Measurements from ENCODE around the gene A3GALT2.

Gene A3GALT2

GRCh38 chr1:33363470-33363861 lies 42.6 kb upstream of the A3GALT2 start:
- Histone ChIP-seq H3K4me3 (ENCODE audit: low read depth, low read length) (no peak overlapping the region), H3K27ac (peak overlapping the region; percentile 75), H3K4me1 (peaks cover 17% of the 10 kb centered on the region), H3K9ac (no peak overlapping the region), H3K36me3 (ENCODE audit: control insufficient read depth, insufficient read depth, low read length) (no peaks in the 10 kb centered on the region), H3K79me2 (no peaks in the 10 kb centered on the region), H3K4me2 (ENCODE audit: low read length) (peak overlapping the region; percentile 51), H2AFZ (peak overlapping the region; percentile 22), H3K9me3 (ENCODE audit: control insufficient read depth, low read length) (no peaks in the 10 kb centered on the region), H3K27me3 (ENCODE audit: control insufficient read depth, insufficient read depth, low read length) (no peaks in the 10 kb centered on the region)
- no peak for TF ChIP-seq CTCF (IDR thresholded peaks at IDR 0.05)

GRCh38 chr1:33363021-33363420 lies 42.1 kb upstream of the A3GALT2 start:
- Histone ChIP-seq H3K4me3 (ENCODE audit: low read depth, low read length) (no peak overlapping the region), H3K79me2 (no peaks in the 10 kb centered on the region), H3K27ac (peak overlapping the region; percentile 75), H3K9me3 (ENCODE audit: control insufficient read depth, low read length) (no peaks in the 10 kb centered on the region), H3K36me3 (ENCODE audit: control insufficient read depth, insufficient read depth, low read length) (no peaks in the 10 kb centered on the region), H3K27me3 (ENCODE audit: control insufficient read depth, insufficient read depth, low read length) (no peaks in the 10 kb centered on the region), H3K9ac (no peak overlapping the region), H3K4me2 (ENCODE audit: low read length) (peak overlapping the region; percentile 51), H2AFZ (no peak overlapping the region), H3K4me1 (peaks cover 17% of the 10 kb centered on the region)
- no peak for TF ChIP-seq CTCF (IDR thresholded peaks at IDR 0.05)

GRCh38 chr1:33361532-33362235 lies 40.8 kb upstream of the A3GALT2 start:
- Histone ChIP-seq H3K36me3 (ENCODE audit: control insufficient read depth, insufficient read depth, low read length) (no peaks in the 10 kb centered on the region), H3K27ac (peak overlapping the region; percentile 38), H3K27me3 (ENCODE audit: control insufficient read depth, insufficient read depth, low read length) (no peaks in the 10 kb centered on the region), H3K4me2 (ENCODE audit: low read length) (no peak overlapping the region), H3K4me3 (ENCODE audit: low read depth, low read length) (no peak overlapping the region), H3K9ac (no peak overlapping the region), H2AFZ (no peak overlapping the region), H3K79me2 (no peaks in the 10 kb centered on the region), H3K4me1 (peaks cover 17% of the 10 kb centered on the region), H3K9me3 (ENCODE audit: control insufficient read depth, low read length) (no peaks in the 10 kb centered on the region)
- no peak for TF ChIP-seq CTCF (IDR thresholded peaks at IDR 0.05)

- peaks cover 17% of the 10 kb centered on the region for H3K4me1 ChIP-seq
- no peak overlapping the region for H3K9ac ChIP-seq
- H3K27ac ChIP-seq = no peak overlapping the region
- TF ChIP-seq CTCF (IDR thresholded peaks at IDR 0.05) = no peak
- no peaks in the 10 kb centered on the region for H3K27me3 ChIP-seq (ENCODE audit: control insufficient read depth, insufficient read depth, low read length)
- H3K4me3 ChIP-seq (ENCODE audit: low read depth, low read length) = no peak overlapping the region
- no peaks in the 10 kb centered on the region for H3K9me3 ChIP-seq (ENCODE audit: control insufficient read depth, low read length)
- no peaks in the 10 kb centered on the region for H3K79me2 ChIP-seq
- H3K4me2 ChIP-seq (ENCODE audit: low read length) = peak overlapping the region; percentile 22
- no peak overlapping the region for H2AFZ ChIP-seq
- no peaks in the 10 kb centered on the region for H3K36me3 ChIP-seq (ENCODE audit: control insufficient read depth, insufficient read depth, low read length)
These were observed 39.5 kb upstream of the A3GALT2 start for GRCh38 chr1:33360367-33360766.

GRCh38 chr1:33359931-33360330 lies 39.0 kb upstream of the A3GALT2 start:
- H3K4me2 ChIP-seq (ENCODE audit: low read length) = peak overlapping the region; percentile 22
- H3K27ac ChIP-seq = no peak overlapping the region
- no peaks in the 10 kb centered on the region for H3K27me3 ChIP-seq (ENCODE audit: control insufficient read depth, insufficient read depth, low read length)
- peaks cover 17% of the 10 kb centered on the region for H3K4me1 ChIP-seq
- no peaks in the 10 kb centered on the region for H3K9me3 ChIP-seq (ENCODE audit: control insufficient read depth, low read length)
- no peak overlapping the region for H2AFZ ChIP-seq
- H3K9ac ChIP-seq = no peak overlapping the region
- TF ChIP-seq CTCF (IDR thresholded peaks at IDR 0.05) = no peak
- no peak overlapping the region for H3K4me3 ChIP-seq (ENCODE audit: low read depth, low read length)
- no peaks in the 10 kb centered on the region for H3K79me2 ChIP-seq
- H3K36me3 ChIP-seq (ENCODE audit: control insufficient read depth, insufficient read depth, low read length) = no peaks in the 10 kb centered on the region

Measured in parathyroid adenoma (tissue), 2 donors.